Stimulated activated CD4-positive, alpha-beta T cell treated with anti-CD3 and anti-CD28 coated beads, Interleukin-1b, Interleukin-23, amount 100 ng/mL, for 4 hours (primary cell): ENCODE results near the gene HOOK2.
"Not testable (repeated sequence)": the region's sequence is repeated elsewhere in the genome, so short reads cannot be mapped to it uniquely, and the experiment has no call there.

ENCODE experiments used
- DNase-seq, 2 donors: peaks; one replicate each; pipeline ENCODE4 v3.0.0-alpha.2; 2020; ENCODE audit warnings: low read depth in 2 of 2

The HOOK2 gene

GRCh38 chr19:12722566-12723380 lies 52.6 kb downstream of the HOOK2 start:
- peak; percentile 79 to 85 for DNase-seq

GRCh38 chr19:12721656-12722565 lies 53.4 kb downstream of the HOOK2 start:
- peak in 1 of 2 donors; percentile 47 for DNase-seq

GRCh38 chr19:12720851-12721655 lies 54.3 kb downstream of the HOOK2 start:
- no peak for DNase-seq

- no peak for DNase-seq
These were observed 55.1 kb downstream of the HOOK2 start for GRCh38 chr19:12720296-12720695.

GRCh38 chr19:12715929-12716328 lies 59.4 kb downstream of the HOOK2 start:
- no peak for DNase-seq

GRCh38 chr19:12715102-12715501 lies 60.2 kb downstream of the HOOK2 start:
- no peak for DNase-seq

GRCh38 chr19:12713304-12713703 lies 62.0 kb downstream of the HOOK2 start:
- DNase-seq, result not testable (repeated sequence)
